Stomach (tissue), 9 donors: Measurements from ENCODE around the gene GFPT2. TPM values are rescaled to one million over a fixed set of nuclear protein-coding genes. Genes with fewer than 3 reads are reported as not detected.

Source experiments
- DNase-seq, 2 donors: peaks; one replicate each; pipeline versions ENCODE4 v3.0.0 to v3.0.0-alpha.2; 2013 to 2019
- H3K27ac ChIP-seq, 5 donors: fragments of 200-600 bp in 4 of 5; sonication (generic) in 4 of 5; one replicate each; pipeline ENCODE4 v1.5.1; 2013 to 2019; ENCODE audit warnings: mild to moderate bottlenecking in 1 of 5, moderate library complexity in 1 of 5
- H3K27me3 ChIP-seq, 3 donors: fragments of 200-600 bp; sonication (generic); one replicate each; pipeline ENCODE4 v1.5.1; 2017 to 2019; ENCODE audit warnings: mixed run types in 1 of 3
- H3K36me3 ChIP-seq, 4 donors: fragments of 200-600 bp; sonication (generic); 1 replicate in 3 of 4; 2 replicates in 1 of 4; pipeline ENCODE4 v1.5.1; 2016 to 2019
- H3K4me1 ChIP-seq, 4 donors: fragments of 200-600 bp; sonication (generic); one replicate each; pipeline ENCODE4 v1.5.1; 2016 to 2019
- H3K4me3 ChIP-seq, 4 donors: fragments of 200-600 bp; sonication (generic) in 3 of 4; one replicate each; pipeline ENCODE4 v1.5.1; 2016 to 2019; ENCODE audit warnings: mild to moderate bottlenecking in 1 of 4
- H3K9me3 ChIP-seq, 4 donors: fragments of 200-600 bp; sonication (generic); one replicate each; pipeline ENCODE4 v1.5.1; 2016 to 2019
- CTCF ChIP-seq, 7 experiments: fragments of 450-650 bp in 4 of 7; fragments of 200-600 bp in 3 of 7; sonication (generic) in 3 of 7; IDR thresholded peaks; one replicate each; pipeline ENCODE4 v1.5.1; 2016 to 2019; ENCODE audit warnings: antibody characterized with exemption in 7 of 7, control low read depth in 2 of 7, mild to moderate bottlenecking in 1 of 7
- EP300 ChIP-seq: sonication (generic); formaldehyde crosslinking; IDR thresholded peaks from one replicate; pipeline ENCODE4 v1.6.1; 2017; ENCODE audit warnings: antibody characterized with exemption
- POLR2A ChIP-seq, 4 donors: fragments of 450-650 bp; IDR thresholded peaks; one replicate each; pipeline ENCODE4 v1.6.1; 2016; ENCODE audit warnings: antibody characterized with exemption in 4 of 4, control low read depth in 2 of 4, mild to moderate bottlenecking in 1 of 4, moderate library complexity in 1 of 4
- POLR2AphosphoS5 ChIP-seq, 3 donors: sonication (generic); formaldehyde crosslinking; IDR thresholded peaks; one replicate each; pipeline ENCODE4 v1.6.1; 2016; ENCODE audit warnings: antibody characterized with exemption in 3 of 3
- WGBS, 5 donors: extraction: QIAGEN DNeasy Blood & Tissue Kit in 3 of 5; methylation state at CpG; one replicate each; pipeline versions ENCODE4 v1.1.5 to v1.1.7; 2013 to 2018; 5-methylcytosine and 5-hydroxymethylcytosine counted together
- intact Hi-C: fragments of 100-400 bp; cut with DNase I; formaldehyde crosslinking; loops from one replicate; pipeline ENCODE4 v1.15.1; 2023; ENCODE audit warnings: low total_unique reads
- polyA plus RNA-seq, 3 donors: library from polyadenylated mRNA; stranded (reverse); fragments of 200-250 nt; gene quantifications; one replicate each; pipeline ENCODE4 v1.2.3, GENCODE V29; 2013
- total RNA-seq, 5 donors: library from RNA; depleted of rRNA; stranded (reverse); fragments of >200 nt; gene quantifications; one replicate each; pipeline versions ENCODE4 v1.1.0 to v1.2.3, GENCODE V29; 2014 to 2016
- donor health status: healthy with polysubstance abuse.
- donor health status: Bipolar disorder and iron deficiency.
- donor health status: healthy.

The GFPT2 gene
- total and polyA plus RNA-seq, 8 donors, result 3.5 to 54.5 (median 8.3) TPM

- Histone ChIP-seq H3K27ac (no peak overlapping the region), H3K27me3 (no peaks in the 10 kb centered on the region), H3K36me3 (peaks cover 0 to 22% (median 8%) of the 10 kb centered on the region in 4 donors), H3K4me3 (no peak overlapping the region), H3K9me3 (no peaks in the 10 kb centered on the region), H3K4me1 (peaks cover 8 to 16% (median 12%) of the 10 kb centered on the region in 4 donors)
- 79 to 92% (median 87%) methylated on average over 2 of the region's 2 CpGs for WGBS, 5 donors
- intact Hi-C loops, result no loop called here
- TF ChIP-seq EP300 (no peak), CTCF (IDR thresholded peaks at IDR 0.05) (no peak), POLR2AphosphoS5 (IDR thresholded peaks at IDR 0.05) (no peak), POLR2A (IDR thresholded peaks at IDR 0.05) (no peak)
- DNase-seq, result no peak
Observed at GRCh38 chr5:180297587-180298282, 55.4 kb downstream of the GFPT2 start.

- intact Hi-C loops, result no loop called here
- DNase-seq, result no peak
- Histone ChIP-seq H3K27ac (no peak overlapping the region), H3K4me3 (no peak overlapping the region), H3K36me3 (peaks cover 0 to 14% (median 8%) of the 10 kb centered on the region in 4 donors), H3K9me3 (no peaks in the 10 kb centered on the region), H3K27me3 (no peaks in the 10 kb centered on the region), H3K4me1 (peaks cover 8 to 19% (median 14%) of the 10 kb centered on the region in 4 donors)
- TF ChIP-seq POLR2A (IDR thresholded peaks at IDR 0.05), result no peak
- no peak for TF ChIP-seq EP300
- TF ChIP-seq POLR2AphosphoS5 (IDR thresholded peaks at IDR 0.05), result no peak
- TF ChIP-seq CTCF (IDR thresholded peaks at IDR 0.05), result no peak
- WGBS, 5 donors, result 46 to 78% (median 73%) methylated on average over 3 to 7 of the region's 7 CpGs
Observed at GRCh38 chr5:180296771-180297170, 56.4 kb downstream of the GFPT2 start.

- Histone ChIP-seq H3K36me3 (no peaks in the 10 kb centered on the region), H3K27me3 (no peaks in the 10 kb centered on the region), H3K27ac (no peak overlapping the region), H3K4me1 (peaks cover 8 to 32% (median 27%) of the 10 kb centered on the region in 4 donors), H3K4me3 (no peak overlapping the region), H3K9me3 (no peaks in the 10 kb centered on the region)
- no peak for DNase-seq
- intact Hi-C loops, result no loop called here
- 80 to 94% (median 89%) methylated on average over 10 of the region's 10 CpGs for WGBS, 5 donors
- TF ChIP-seq EP300 (no peak), POLR2AphosphoS5 (IDR thresholded peaks at IDR 0.05) (no peak), POLR2A (IDR thresholded peaks at IDR 0.05) (no peak), CTCF (IDR thresholded peaks at IDR 0.05) (no peak)
Observed at GRCh38 chr5:180294913-180295555, 58.1 kb downstream of the GFPT2 start.

GRCh38 chr5:180294411-180294810 is 58.7 kb downstream of the GFPT2 start:
- H3K9me3 ChIP-seq, result no peaks in the 10 kb centered on the region
- H3K36me3 ChIP-seq, result no peaks in the 10 kb centered on the region
- H3K4me3 ChIP-seq, result no peak overlapping the region
- intact Hi-C loops, result no loop called here
- WGBS, 5 donors, result 75 to 93% (median 88%) methylated on average over 7 of the region's 7 CpGs
- peaks cover 8 to 38% (median 34%) of the 10 kb centered on the region in 4 donors for H3K4me1 ChIP-seq
- TF ChIP-seq POLR2A (IDR thresholded peaks at IDR 0.05), result no peak
- no peak for TF ChIP-seq POLR2AphosphoS5 (IDR thresholded peaks at IDR 0.05)
- no peak for TF ChIP-seq EP300
- TF ChIP-seq CTCF (IDR thresholded peaks at IDR 0.05), result no peak
- peak overlapping the region in 1 of 5 donors; percentile 95 for H3K27ac ChIP-seq
- no peaks in the 10 kb centered on the region for H3K27me3 ChIP-seq
- no peak for DNase-seq
